GM23338 (cell line): Measurements from ENCODE around the gene CECR2. TPM values are rescaled to one million over a fixed set of nuclear protein-coding genes. Genes with fewer than 3 reads are reported as not detected.

Experiments
- ATAC-seq: fragments of 200-7000 bp; cut with Tn5 transposase; 3 replicates; pipeline ENCODE4 v1.9.1; 2020
- DNase-seq: peaks from one replicate; pipeline ENCODE4 v3.0.0-alpha.2; 2015; ENCODE audit warnings: low spot score
- H2AFZ ChIP-seq: fragments of 200-600 bp; sonication (generic); 2 replicates; pipeline ENCODE4 v1.8.0; 2016; ENCODE audit warnings: antibody characterized with exemption, mild to moderate bottlenecking, moderate library complexity
- H3F3A ChIP-seq: fragments of 200-600 bp; sonication (generic); replicated peaks from 2 replicates; pipeline ENCODE4 v1.8.0; 2017; ENCODE audit warnings: antibody characterized with exemption, mixed run types, low read depth
- H3K27ac ChIP-seq: fragments of 200-600 bp; sonication (generic); 2 replicates; pipeline ENCODE4 v1.6.1; 2016; ENCODE audit warnings: low read depth
- H3K27me3 ChIP-seq: fragments of 200-600 bp; sonication (generic); 2 replicates; pipeline ENCODE4 v1.8.0; 2016; ENCODE audit warnings: mild to moderate bottlenecking, mixed run types, moderate library complexity; ENCODE audit not compliant: insufficient read depth
- H3K36me3 ChIP-seq: fragments of 200-600 bp; sonication (generic); 2 replicates; pipeline ENCODE4 v1.8.0; 2016; ENCODE audit warnings: mild to moderate bottlenecking; ENCODE audit not compliant: insufficient read depth
- H3K4me1 ChIP-seq: fragments of 200-600 bp; sonication (generic); 2 replicates; pipeline ENCODE4 v1.8.0; 2016; ENCODE audit warnings: mild to moderate bottlenecking, moderate library complexity; ENCODE audit not compliant: insufficient read depth
- H3K4me2 ChIP-seq: fragments of 200-600 bp; sonication (generic); 2 replicates; pipeline ENCODE4 v1.7.1; 2017; ENCODE audit warnings: mixed run types
- H3K4me3 ChIP-seq: fragments of 200-600 bp; sonication (generic); 2 replicates; pipeline ENCODE4 v1.6.1; 2016; ENCODE audit warnings: mixed run types
- H3K79me2 ChIP-seq: fragments of 200-600 bp; sonication (generic); replicated peaks from 2 replicates; pipeline ENCODE4 v1.8.0; 2017; ENCODE audit warnings: mild to moderate bottlenecking; ENCODE audit not compliant: insufficient read depth
- H3K9me2 ChIP-seq: fragments of 200-600 bp; sonication (generic); 2 replicates; pipeline ENCODE4 v1.8.0; 2017; ENCODE audit not compliant: insufficient read depth
- H4K20me1 ChIP-seq: fragments of 200-600 bp; sonication (generic); replicated peaks from 2 replicates; pipeline ENCODE4 v1.8.0; 2017; ENCODE audit warnings: mild to moderate bottlenecking; ENCODE audit not compliant: insufficient read depth
- H3K27ac Mint-ChIP-seq: 2 replicates; pipeline ENCODE4 v1.8.0; 2020; ENCODE audit warnings: inconsistent platforms, mild to moderate bottlenecking, moderate library complexity, mixed read lengths
- H3K27me3 Mint-ChIP-seq: 3 replicates; pipeline ENCODE4 v1.8.0; 2022; ENCODE audit warnings: low read depth, mild to moderate bottlenecking, moderate library complexity, mixed read lengths, inconsistent platforms; ENCODE audit not compliant: insufficient read depth, poor library complexity
- H3K36me3 Mint-ChIP-seq: 3 replicates; pipeline ENCODE4 v1.8.0; 2021; ENCODE audit warnings: low read depth, mild to moderate bottlenecking, inconsistent platforms, moderate library complexity, mixed read lengths
- H3K4me1 Mint-ChIP-seq: 3 replicates; pipeline ENCODE4 v1.8.0; 2020; ENCODE audit warnings: mild to moderate bottlenecking, inconsistent platforms, mixed read lengths
- H3K4me3 Mint-ChIP-seq: 3 replicates; pipeline ENCODE4 v1.8.0; 2021; ENCODE audit warnings: moderate library complexity, mild to moderate bottlenecking, inconsistent platforms, mixed read lengths
- H3K9me3 Mint-ChIP-seq: 3 replicates; pipeline ENCODE4 v1.8.0; 2020; ENCODE audit warnings: moderate library complexity, mild to moderate bottlenecking, inconsistent platforms, mixed read lengths
- EZH2 ChIP-seq: fragments of 200-600 bp; sonication (generic); IDR thresholded peaks from one replicate; pipeline ENCODE4 v1.8.0; 2017; ENCODE audit warnings: antibody characterized with exemption, mild to moderate bottlenecking, low read depth; ENCODE audit not compliant: unreplicated experiment
- NANOG ChIP-seq: IDR thresholded peaks from 2 replicates; pipeline ENCODE4 v1.6.1; 2016; ENCODE audit warnings: antibody characterized with exemption, borderline replicate concordance
- STAT1 ChIP-seq: IDR thresholded peaks from one replicate; pipeline ENCODE4 v1.6.1; 2016; ENCODE audit warnings: antibody characterized with exemption; ENCODE audit not compliant: unreplicated experiment
- ZNF114 ChIP-seq: fragments of 250-450 bp; sonication (Bioruptor Pico); IDR thresholded peaks from 2 replicates; pipeline ENCODE4 v1.5.0; 2020; ENCODE audit warnings: mild to moderate bottlenecking, moderate library complexity
- polyA plus RNA-seq: library from polyadenylated mRNA; unstranded; fragments of >200 nt; fragmentation: Nextera tagmentation; extraction: Ambion mirVana; gene quantifications from 2 replicates; pipeline ENCODE4 v1.2.1, GENCODE V29; 2016
- total RNA-seq: library from RNA; depleted of rRNA; stranded (reverse); fragments of >200 nt; shearing (Covaris generic); gene quantifications from 2 replicates; pipeline ENCODE4 v1.2.3, GENCODE V29; 2014
- TF ChIP-seq, protein P1 (sequence below): fragments of 250-450 bp; sonication (Bioruptor Pico); IDR thresholded peaks from 2 replicates; pipeline ENCODE4 v1.5.0; 2020; ENCODE audit warnings: mild to moderate bottlenecking, moderate library complexity
- TF ChIP-seq, protein P2 (sequence below): IDR thresholded peaks from one replicate; pipeline ENCODE4 v1.6.1; 2018; ENCODE audit warnings: antibody characterized with exemption; ENCODE audit not compliant: unreplicated experiment

Gene CECR2
- total and polyA plus RNA-seq, 2 experiments from 2014 or later: 18.4 to 110 TPM

DNA sequence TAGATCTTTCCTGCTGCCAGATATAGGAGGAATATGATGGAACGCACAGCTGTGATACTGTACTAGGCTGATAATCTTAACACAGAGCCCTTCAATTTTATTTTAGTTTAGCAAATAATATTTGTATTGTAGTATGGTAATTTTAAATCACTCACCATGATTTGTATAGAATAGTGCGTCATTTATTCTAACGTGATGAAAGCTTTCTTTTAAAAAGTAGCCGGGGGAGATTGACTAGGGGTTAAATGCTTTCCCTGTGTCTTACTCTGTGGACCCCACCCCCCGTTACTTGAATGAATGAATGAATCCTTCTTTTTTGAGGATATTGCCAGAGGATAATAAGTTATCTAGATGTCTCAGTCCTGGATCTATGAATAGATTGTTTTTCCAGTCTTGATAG lies 72.1 kb downstream of the CECR2 start (continued):
- TF ChIP-seq, protein P1, sequence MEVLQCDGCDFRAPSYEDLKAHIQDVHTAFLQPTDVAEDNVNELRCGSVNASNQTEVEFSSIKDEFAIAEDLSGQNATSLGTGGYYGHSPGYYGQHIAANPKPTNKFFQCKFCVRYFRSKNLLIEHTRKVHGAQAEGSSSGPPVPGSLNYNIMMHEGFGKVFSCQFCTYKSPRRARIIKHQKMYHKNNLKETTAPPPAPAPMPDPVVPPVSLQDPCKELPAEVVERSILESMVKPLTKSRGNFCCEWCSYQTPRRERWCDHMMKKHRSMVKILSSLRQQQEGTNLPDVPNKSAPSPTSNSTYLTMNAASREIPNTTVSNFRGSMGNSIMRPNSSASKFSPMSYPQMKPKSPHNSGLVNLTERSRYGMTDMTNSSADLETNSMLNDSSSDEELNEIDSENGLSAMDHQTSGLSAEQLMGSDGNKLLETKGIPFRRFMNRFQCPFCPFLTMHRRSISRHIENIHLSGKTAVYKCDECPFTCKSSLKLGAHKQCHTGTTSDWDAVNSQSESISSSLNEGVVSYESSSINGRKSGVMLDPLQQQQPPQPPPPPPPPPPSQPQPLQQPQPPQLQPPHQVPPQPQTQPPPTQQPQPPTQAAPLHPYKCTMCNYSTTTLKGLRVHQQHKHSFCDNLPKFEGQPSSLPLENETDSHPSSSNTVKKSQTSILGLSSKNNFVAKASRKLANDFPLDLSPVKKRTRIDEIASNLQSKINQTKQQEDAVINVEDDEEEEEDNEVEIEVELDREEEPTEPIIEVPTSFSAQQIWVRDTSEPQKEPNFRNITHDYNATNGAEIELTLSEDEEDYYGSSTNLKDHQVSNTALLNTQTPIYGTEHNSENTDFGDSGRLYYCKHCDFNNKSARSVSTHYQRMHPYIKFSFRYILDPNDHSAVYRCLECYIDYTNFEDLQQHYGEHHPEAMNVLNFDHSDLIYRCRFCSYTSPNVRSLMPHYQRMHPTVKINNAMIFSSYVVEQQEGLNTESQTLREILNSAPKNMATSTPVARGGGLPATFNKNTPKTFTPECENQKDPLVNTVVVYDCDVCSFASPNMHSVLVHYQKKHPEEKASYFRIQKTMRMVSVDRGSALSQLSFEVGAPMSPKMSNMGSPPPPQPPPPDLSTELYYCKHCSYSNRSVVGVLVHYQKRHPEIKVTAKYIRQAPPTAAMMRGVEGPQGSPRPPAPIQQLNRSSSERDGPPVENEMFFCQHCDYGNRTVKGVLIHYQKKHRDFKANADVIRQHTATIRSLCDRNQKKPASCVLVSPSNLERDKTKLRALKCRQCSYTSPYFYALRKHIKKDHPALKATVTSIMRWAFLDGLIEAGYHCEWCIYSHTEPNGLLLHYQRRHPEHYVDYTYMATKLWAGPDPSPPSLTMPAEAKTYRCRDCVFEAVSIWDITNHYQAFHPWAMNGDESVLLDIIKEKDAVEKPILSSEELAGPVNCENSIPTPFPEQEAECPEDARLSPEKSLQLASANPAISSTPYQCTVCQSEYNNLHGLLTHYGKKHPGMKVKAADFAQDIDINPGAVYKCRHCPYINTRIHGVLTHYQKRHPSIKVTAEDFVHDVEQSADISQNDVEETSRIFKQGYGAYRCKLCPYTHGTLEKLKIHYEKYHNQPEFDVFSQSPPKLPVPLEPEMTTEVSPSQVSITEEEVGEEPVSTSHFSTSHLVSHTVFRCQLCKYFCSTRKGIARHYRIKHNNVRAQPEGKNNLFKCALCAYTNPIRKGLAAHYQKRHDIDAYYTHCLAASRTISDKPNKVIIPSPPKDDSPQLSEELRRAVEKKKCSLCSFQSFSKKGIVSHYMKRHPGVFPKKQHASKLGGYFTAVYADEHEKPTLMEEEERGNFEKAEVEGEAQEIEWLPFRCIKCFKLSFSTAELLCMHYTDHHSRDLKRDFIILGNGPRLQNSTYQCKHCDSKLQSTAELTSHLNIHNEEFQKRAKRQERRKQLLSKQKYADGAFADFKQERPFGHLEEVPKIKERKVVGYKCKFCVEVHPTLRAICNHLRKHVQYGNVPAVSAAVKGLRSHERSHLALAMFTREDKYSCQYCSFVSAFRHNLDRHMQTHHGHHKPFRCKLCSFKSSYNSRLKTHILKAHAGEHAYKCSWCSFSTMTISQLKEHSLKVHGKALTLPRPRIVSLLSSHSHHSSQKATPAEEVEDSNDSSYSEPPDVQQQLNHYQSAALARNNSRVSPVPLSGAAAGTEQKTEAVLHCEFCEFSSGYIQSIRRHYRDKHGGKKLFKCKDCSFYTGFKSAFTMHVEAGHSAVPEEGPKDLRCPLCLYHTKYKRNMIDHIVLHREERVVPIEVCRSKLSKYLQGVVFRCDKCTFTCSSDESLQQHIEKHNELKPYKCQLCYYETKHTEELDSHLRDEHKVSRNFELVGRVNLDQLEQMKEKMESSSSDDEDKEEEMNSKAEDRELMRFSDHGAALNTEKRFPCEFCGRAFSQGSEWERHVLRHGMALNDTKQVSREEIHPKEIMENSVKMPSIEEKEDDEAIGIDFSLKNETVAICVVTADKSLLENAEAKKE: no peak
- TF ChIP-seq ZNF114 (no peak), NANOG (no peak)

DNA sequence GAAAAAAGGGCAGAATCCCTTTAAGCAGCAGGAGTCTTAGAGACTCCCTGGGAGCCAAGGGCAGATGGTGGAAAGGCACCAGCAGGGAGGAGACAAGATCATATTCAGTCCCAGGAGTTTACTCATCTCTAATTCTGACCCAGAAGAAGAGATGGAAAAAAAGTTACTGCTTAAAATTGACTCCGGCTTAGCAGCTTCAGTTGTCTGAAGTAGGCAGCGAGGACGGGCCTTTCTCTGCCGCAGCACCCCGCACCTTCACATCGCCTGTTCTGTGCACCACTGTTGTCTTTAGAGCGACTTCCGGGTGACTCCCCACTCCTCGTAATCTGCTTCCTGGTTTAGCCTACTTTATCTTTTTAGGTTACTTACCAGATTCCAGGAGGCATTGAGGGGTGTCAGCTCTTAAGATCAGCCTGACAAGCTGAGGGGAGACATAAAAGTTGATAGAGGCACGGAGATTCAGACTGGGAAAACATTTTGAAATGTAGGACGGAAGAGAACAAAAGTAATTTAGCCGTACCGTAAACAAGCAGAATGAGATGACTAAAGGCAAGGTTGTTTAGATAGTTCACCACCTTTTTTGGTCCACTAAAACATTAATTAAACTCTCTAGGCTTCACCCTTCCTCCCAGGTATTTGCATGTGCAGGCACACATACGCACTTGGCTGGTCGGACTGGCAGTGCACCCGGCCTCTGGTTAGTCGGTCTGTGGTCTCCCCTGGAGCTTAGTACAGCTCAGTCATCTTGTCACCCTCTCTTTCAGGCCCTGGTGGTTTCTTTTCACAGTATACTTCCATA lies 74.3 kb downstream of the CECR2 start:
- Histone ChIP-seq H3K4me2 (no peak overlapping the region), H3F3A (no peaks in the 10 kb centered on the region), H3K4me3 (no peak overlapping the region), H3K79me2 (peaks cover 100% of the 10 kb centered on the region), H2AFZ (no peak overlapping the region), H3K36me3 (no peaks in the 10 kb centered on the region), H3K27me3 (no peaks in the 10 kb centered on the region), H4K20me1 (peaks cover 75% of the 10 kb centered on the region), H3K9me2 (no peaks in the 10 kb centered on the region), H3K4me1 (peaks cover 21% of the 10 kb centered on the region), H3K27ac (0 out of 2 replicates have a peak overlapping the region, but pooled peaks have one; percentile 46)
- Mint-ChIP-seq H3K9me3 (no peaks in the 10 kb centered on the region), H3K27ac (peak overlapping the region; percentile 88), H3K4me3 (no peak overlapping the region), H3K4me1 (peaks cover 52% of the 10 kb centered on the region), H3K36me3 (peaks cover 11% of the 10 kb centered on the region; the same call in 2 of the 3 replicates), H3K27me3 (peaks cover 3% of the 10 kb centered on the region)
- DNase-seq: no peak
- TF ChIP-seq, protein P2, sequence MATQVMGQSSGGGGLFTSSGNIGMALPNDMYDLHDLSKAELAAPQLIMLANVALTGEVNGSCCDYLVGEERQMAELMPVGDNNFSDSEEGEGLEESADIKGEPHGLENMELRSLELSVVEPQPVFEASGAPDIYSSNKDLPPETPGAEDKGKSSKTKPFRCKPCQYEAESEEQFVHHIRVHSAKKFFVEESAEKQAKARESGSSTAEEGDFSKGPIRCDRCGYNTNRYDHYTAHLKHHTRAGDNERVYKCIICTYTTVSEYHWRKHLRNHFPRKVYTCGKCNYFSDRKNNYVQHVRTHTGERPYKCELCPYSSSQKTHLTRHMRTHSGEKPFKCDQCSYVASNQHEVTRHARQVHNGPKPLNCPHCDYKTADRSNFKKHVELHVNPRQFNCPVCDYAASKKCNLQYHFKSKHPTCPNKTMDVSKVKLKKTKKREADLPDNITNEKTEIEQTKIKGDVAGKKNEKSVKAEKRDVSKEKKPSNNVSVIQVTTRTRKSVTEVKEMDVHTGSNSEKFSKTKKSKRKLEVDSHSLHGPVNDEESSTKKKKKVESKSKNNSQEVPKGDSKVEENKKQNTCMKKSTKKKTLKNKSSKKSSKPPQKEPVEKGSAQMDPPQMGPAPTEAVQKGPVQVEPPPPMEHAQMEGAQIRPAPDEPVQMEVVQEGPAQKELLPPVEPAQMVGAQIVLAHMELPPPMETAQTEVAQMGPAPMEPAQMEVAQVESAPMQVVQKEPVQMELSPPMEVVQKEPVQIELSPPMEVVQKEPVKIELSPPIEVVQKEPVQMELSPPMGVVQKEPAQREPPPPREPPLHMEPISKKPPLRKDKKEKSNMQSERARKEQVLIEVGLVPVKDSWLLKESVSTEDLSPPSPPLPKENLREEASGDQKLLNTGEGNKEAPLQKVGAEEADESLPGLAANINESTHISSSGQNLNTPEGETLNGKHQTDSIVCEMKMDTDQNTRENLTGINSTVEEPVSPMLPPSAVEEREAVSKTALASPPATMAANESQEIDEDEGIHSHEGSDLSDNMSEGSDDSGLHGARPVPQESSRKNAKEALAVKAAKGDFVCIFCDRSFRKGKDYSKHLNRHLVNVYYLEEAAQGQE: no peak
- TF ChIP-seq EZH2 (no peak), ZNF114 (no peak), STAT1 (no peak)
- peak; percentile 47 for ATAC-seq
